Tibial nerve (tissue), 4 donors: ENCODE data around the gene ZNF860.

Source experiments
- CTCF ChIP-seq, 5 experiments: fragments of 200-600 bp in 3 of 5; fragments of 450-650 bp in 2 of 5; sonication (generic) in 3 of 5; IDR thresholded peaks; one replicate each; pipeline ENCODE4 v1.5.1; 2016 to 2019; ENCODE audit warnings: antibody characterized with exemption in 5 of 5, mild to moderate bottlenecking in 3 of 5, moderate library complexity in 2 of 5
- EP300 ChIP-seq, 2 donors: sonication (generic); formaldehyde crosslinking; IDR thresholded peaks; one replicate each; pipeline ENCODE4 v1.6.1; 2017; ENCODE audit warnings: antibody characterized with exemption in 2 of 2, mild to moderate bottlenecking in 1 of 2
- POLR2A ChIP-seq, 2 donors: fragments of 450-650 bp; IDR thresholded peaks; one replicate each; pipeline ENCODE4 v1.6.1; 2017; ENCODE audit warnings: antibody characterized with exemption in 2 of 2, mild to moderate bottlenecking in 2 of 2, moderate library complexity in 2 of 2

DNA sequence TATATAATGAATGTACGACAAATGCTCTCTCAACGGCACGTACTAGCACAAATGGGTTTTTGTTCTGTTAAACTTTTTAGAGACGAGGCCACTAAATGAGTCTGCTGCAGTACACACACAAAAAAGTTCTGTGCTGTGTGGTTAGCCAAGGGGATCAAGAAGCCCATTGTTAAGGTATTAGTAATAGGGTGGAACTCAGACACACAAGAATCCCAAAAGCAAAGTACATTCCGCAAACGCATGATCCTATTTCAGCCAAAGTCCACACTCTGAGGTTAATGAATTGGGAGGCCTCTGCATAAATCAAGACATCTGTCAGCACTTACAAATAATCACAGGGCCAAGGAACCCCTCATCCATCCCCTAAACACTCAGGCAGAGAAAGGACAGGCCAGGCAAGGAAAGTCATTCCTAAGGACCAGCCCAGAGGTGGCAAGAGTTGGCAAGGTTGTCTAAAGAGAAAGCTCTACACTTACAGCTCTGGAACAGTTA lies 12.6 kb upstream of the ZNF860 start:
- TF ChIP-seq CTCF (IDR thresholded peaks at IDR 0.05), result no peak
- TF ChIP-seq EP300 (IDR thresholded peaks at IDR 0.05), result peak in 1 of 2 donors; percentile 80
- TF ChIP-seq POLR2A (IDR thresholded peaks at IDR 0.05), result no peak
